ENCODE results near the gene GPR68.
A peak's percentile ranks its signal among the peaks of the same experiment; 100 is the strongest.
"Not testable (repeated sequence)": the region's sequence is repeated elsewhere in the genome, so short reads cannot be mapped to it uniquely, and the experiment has no call there.

The GPR68 gene

DNA sequence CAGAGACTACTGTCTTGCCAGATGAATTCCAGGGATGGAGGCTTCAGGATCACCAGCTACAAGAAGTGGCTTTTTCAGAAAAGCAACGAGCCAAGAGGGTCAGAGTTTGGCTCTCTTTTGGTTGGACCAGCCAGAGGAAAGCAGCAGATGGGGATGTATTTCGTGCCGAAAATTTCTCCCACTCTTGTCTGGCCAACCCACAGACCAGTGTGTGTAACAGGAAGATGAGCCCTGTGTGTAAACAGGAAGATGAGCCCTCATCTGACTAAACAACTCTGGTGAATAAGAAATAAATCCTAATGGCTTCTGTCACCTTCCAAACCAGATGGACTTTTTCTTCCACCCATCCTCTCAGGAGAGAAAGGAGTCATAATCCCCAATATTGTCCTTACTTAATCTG is 13.1 kb downstream of the GPR68 start:
- peaks cover 81% of the 10 kb centered on the region for H3K36me3 Mint-ChIP-seq
- peak overlapping the region; percentile 95 for H3K27ac Mint-ChIP-seq
- peak overlapping the region; percentile 71 for H3K4me3 Mint-ChIP-seq
- no peak for ATAC-seq
- DNase-seq (ENCODE audit: low spot score in 2 of 2) = no peak
- H3K9me3 Mint-ChIP-seq = no peaks in the 10 kb centered on the region
- peaks cover 87% of the 10 kb centered on the region for H3K4me1 Mint-ChIP-seq

- Mint-ChIP-seq H3K9me3 (no peaks in the 10 kb centered on the region), H3K4me1 (peaks cover 90% of the 10 kb centered on the region), H3K27ac (peak overlapping the region; percentile 95), H3K4me3 (peak overlapping the region; percentile 71), H3K36me3 (peaks cover 79% of the 10 kb centered on the region)
- DNase-seq (ENCODE audit: low spot score in 2 of 2) (no peak), ATAC-seq (no peak)
Observed at GRCh38 chr14:91230397-91231035, 14.0 kb downstream of the GPR68 start.

DNA sequence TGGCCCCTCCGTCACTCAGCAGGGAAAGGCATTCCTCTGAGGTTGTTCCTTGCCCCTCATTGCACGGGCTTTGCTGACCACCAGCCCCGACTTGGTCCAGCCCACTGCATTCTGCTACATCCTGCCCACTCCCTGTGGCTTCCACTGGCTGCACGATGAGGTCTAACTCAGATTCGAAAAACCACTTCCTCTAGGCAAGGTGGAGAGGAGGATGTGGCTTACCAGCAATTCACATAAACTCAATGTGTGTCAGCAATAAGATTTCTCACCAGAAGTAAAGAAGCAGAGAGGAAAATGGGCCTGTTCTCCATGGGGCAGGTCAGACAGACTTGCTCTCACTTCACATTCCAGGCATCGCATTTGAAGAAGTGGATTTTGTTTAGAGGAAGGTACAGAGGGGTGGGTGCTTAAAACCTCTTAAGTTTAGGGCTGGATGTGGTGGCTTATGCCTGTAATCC is 14.7 kb downstream of the GPR68 start:
- ATAC-seq = peak; percentile 66
- peak overlapping the region; percentile 95 for H3K27ac Mint-ChIP-seq
- peak; percentile 60 to 87 for DNase-seq (ENCODE audit: low spot score in 2 of 2)
- no peaks in the 10 kb centered on the region for H3K9me3 Mint-ChIP-seq
- peaks cover 72% of the 10 kb centered on the region for H3K36me3 Mint-ChIP-seq
- peak overlapping the region; percentile 71 for H3K4me3 Mint-ChIP-seq
- H3K4me1 Mint-ChIP-seq = peaks cover 94% of the 10 kb centered on the region

GRCh38 chr14:91229005-91229382 is 15.5 kb downstream of the GPR68 start:
- no peaks in the 10 kb centered on the region for H3K9me3 Mint-ChIP-seq

GRCh38 chr14:91228112-91229004 is 16.1 kb downstream of the GPR68 start:
- Mint-ChIP-seq H3K36me3 (peaks cover 68% of the 10 kb centered on the region), H3K4me1 (peaks cover 92% of the 10 kb centered on the region), H3K27ac (peak overlapping the region; percentile 95), H3K9me3 (peaks cover 1% of the 10 kb centered on the region), H3K4me3 (peak overlapping the region; percentile 71)
- DNase-seq (ENCODE audit: low spot score in 2 of 2) (peak; percentile 67 to 92), ATAC-seq (peak; percentile 87)

More at GRCh38 chr14:91229005-91229382, 15.5 kb downstream of the GPR68 start:
- peak overlapping the region; percentile 71 for H3K4me3 Mint-ChIP-seq
- H3K27ac Mint-ChIP-seq = peak overlapping the region; percentile 95
- ATAC-seq (no peak), DNase-seq (ENCODE audit: low spot score in 2 of 2) (no peak)
- H3K4me1 Mint-ChIP-seq = peaks cover 90% of the 10 kb centered on the region
- H3K36me3 Mint-ChIP-seq = peaks cover 72% of the 10 kb centered on the region

GRCh38 chr14:91227183-91227628 is 17.3 kb downstream of the GPR68 start:
- peak overlapping the region; percentile 95 for H3K27ac Mint-ChIP-seq
- H3K9me3 Mint-ChIP-seq = peaks cover 8% of the 10 kb centered on the region
- DNase-seq (ENCODE audit: low spot score in 2 of 2) (no peak), ATAC-seq (peak; percentile 0)
- H3K4me1 Mint-ChIP-seq = peaks cover 95% of the 10 kb centered on the region
- H3K36me3 Mint-ChIP-seq = peaks cover 58% of the 10 kb centered on the region
- H3K4me3 Mint-ChIP-seq = peak overlapping the region; percentile 71

DNA sequence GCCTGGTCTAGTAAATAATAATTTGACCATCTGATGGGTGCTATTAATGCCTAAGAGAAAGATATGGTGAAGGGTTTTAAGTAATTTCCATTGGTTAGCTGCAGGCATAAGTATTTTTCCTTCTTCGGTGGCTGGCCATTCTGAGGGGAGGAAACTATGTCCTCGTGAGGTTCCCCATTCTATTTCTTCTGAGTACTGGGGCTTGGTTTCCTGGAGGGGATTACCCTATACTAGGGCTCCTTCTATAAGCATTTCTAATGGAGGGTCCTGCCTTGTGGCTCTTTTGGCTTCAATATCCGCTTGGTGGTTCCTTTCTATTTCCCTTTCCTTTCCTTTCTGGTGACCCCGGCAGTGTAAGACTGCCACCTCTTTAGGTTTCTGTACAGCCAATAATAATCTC is 18.1 kb downstream of the GPR68 start:
- Mint-ChIP-seq H3K9me3 (peaks cover 12% of the 10 kb centered on the region), H3K36me3 (peaks cover 57% of the 10 kb centered on the region), H3K27ac (peak overlapping the region; percentile 95), H3K4me3 (peak overlapping the region; percentile 71), H3K4me1 (peaks cover 95% of the 10 kb centered on the region)
- DNase-seq (ENCODE audit: low spot score in 2 of 2); ATAC-seq: not testable (repeated sequence)

GRCh38 chr14:91225025-91225424 is 19.5 kb downstream of the GPR68 start:
- Mint-ChIP-seq H3K36me3 (peaks cover 64% of the 10 kb centered on the region), H3K4me1 (peaks cover 96% of the 10 kb centered on the region), H3K9me3 (peaks cover 12% of the 10 kb centered on the region), H3K27ac (peak overlapping the region; percentile 95), H3K4me3 (peak overlapping the region; percentile 71)
- DNase-seq (ENCODE audit: low spot score in 2 of 2) = no peak
- ATAC-seq = no peak

- DNase-seq (ENCODE audit: low spot score in 2 of 2) (no peak), ATAC-seq (peak; percentile 72)
- Mint-ChIP-seq H3K27ac (peak overlapping the region; percentile 89), H3K4me1 (peaks cover 88% of the 10 kb centered on the region), H3K36me3 (peaks cover 65% of the 10 kb centered on the region), H3K4me3 (peak overlapping the region; percentile 11), H3K9me3 (peaks cover 12% of the 10 kb centered on the region)
Observed at GRCh38 chr14:91223028-91223783, 21.3 kb downstream of the GPR68 start.

DNA sequence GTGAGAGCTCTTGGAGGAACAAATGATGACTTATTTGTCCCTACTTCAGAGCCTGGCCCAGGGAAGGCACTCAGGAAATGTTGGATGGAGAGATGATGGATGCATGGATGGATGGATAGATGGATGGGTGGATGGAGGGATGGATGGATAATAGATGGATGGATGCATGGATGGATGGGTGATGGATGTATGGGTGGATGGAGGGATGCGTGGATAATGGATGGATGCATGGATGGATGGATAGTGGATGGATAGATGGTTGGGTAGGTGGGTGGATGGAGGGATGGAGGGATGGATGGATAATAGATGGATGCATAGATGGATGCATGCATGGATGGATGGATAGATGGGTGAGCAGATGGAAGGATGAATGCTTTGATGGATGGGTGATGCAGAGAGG is 23.2 kb downstream of the GPR68 start:
- Mint-ChIP-seq H3K27ac (peak overlapping the region; percentile 89), H3K9me3 (peaks cover 12% of the 10 kb centered on the region), H3K4me3 (no peak overlapping the region), H3K36me3 (peaks cover 64% of the 10 kb centered on the region), H3K4me1 (peaks cover 68% of the 10 kb centered on the region)
- no peak for ATAC-seq
- DNase-seq (ENCODE audit: low spot score in 2 of 2) = no peak

DNA sequence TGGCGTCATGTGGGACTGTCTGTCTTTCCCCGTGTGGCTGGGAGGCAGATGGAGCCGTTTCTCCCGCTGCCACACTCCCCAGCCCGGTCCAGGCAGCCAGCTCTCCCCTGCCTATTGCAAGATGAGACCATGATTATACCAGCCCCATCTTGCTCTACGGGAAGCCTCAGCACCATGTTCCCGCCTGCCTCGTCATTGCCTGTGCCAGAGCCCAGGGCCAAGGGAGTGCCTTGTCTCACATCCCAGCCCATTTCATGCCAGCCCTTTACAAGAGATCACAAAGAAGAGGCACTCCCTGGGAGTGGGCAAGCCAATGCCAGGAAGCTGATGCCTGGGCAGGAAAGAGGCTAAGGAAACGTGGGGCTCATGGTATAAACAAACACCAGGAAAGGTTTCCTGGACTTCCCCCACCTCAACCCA is 23.9 kb downstream of the GPR68 start:
- H3K9me3 Mint-ChIP-seq = peaks cover 12% of the 10 kb centered on the region
- peaks cover 61% of the 10 kb centered on the region for H3K4me1 Mint-ChIP-seq
- DNase-seq (ENCODE audit: low spot score in 2 of 2) (no peak), ATAC-seq (no peak)
- peak overlapping the region; percentile 89 for H3K27ac Mint-ChIP-seq
- H3K36me3 Mint-ChIP-seq = peaks cover 65% of the 10 kb centered on the region
- H3K4me3 Mint-ChIP-seq = no peak overlapping the region

GRCh38 chr14:91219517-91220389 is 24.8 kb downstream of the GPR68 start:
- Mint-ChIP-seq H3K36me3 (peaks cover 72% of the 10 kb centered on the region), H3K4me3 (no peak overlapping the region), H3K27ac (peak overlapping the region; percentile 89), H3K9me3 (peaks cover 12% of the 10 kb centered on the region), H3K4me1 (peaks cover 53% of the 10 kb centered on the region)
- ATAC-seq = no peak
- DNase-seq (ENCODE audit: low spot score in 2 of 2) = no peak

GRCh38 chr14:91218014-91218413 is 26.5 kb downstream of the GPR68 start:
- Mint-ChIP-seq H3K4me3 (no peak overlapping the region), H3K36me3 (peaks cover 74% of the 10 kb centered on the region)

DNA sequence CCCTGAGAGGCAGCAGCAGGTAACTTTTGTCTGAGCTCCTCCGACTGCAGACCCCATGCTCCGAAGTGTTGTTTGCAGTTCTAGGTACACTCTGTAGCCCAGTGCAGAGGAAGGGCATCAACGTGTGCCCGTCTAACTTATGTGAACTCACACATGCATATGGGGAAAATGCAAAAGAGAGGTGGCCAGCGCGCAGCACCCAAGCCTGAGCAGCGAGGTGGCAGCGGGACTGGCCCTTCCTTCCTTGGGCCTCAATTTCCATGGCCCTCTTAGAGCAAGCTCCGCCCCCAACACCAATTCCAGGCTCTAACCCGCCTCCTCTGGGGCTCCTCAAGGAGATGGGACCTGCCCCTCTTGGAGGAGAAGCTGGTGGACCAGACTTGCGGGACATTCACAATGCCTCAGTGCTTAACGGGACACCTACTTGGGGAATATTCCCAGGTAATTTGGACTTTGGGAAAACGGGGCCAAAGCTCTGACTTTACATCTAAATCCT is 27.7 kb downstream of the GPR68 start:
- no peak for DNase-seq (ENCODE audit: low spot score in 2 of 2)
- Mint-ChIP-seq H3K36me3 (peaks cover 69% of the 10 kb centered on the region), H3K27ac (no peak overlapping the region)

More at GRCh38 chr14:91218014-91218413, 26.5 kb downstream of the GPR68 start:
- Mint-ChIP-seq H3K4me1 (peaks cover 44% of the 10 kb centered on the region), H3K27ac (peak overlapping the region; percentile 89), H3K9me3 (peaks cover 7% of the 10 kb centered on the region)
- no peak for DNase-seq (ENCODE audit: low spot score in 2 of 2)
- no peak for ATAC-seq

More for the DNA sequence above, 27.7 kb downstream of the GPR68 start:
- no peak for ATAC-seq
- no peak overlapping the region for H3K4me3 Mint-ChIP-seq
- H3K4me1 Mint-ChIP-seq = peaks cover 32% of the 10 kb centered on the region
- no peaks in the 10 kb centered on the region for H3K9me3 Mint-ChIP-seq

All from stimulated activated effector memory CD8-positive, alpha-beta T cell treated with anti-CD3 and anti-CD28 coated beads, Interleukin-12 subunit alpha, Interleukin-12 subunit beta, amount 100 ng/mL, for 72 hours (primary cell).